ENCODE measurements around the gene NEURL1B.

The NEURL1B gene

GRCh38 chr5:172610643-172611042 lies 30.4 kb upstream of the NEURL1B start:
- DNase-seq (ENCODE audit: low read depth, low spot score): no peak

DNA sequence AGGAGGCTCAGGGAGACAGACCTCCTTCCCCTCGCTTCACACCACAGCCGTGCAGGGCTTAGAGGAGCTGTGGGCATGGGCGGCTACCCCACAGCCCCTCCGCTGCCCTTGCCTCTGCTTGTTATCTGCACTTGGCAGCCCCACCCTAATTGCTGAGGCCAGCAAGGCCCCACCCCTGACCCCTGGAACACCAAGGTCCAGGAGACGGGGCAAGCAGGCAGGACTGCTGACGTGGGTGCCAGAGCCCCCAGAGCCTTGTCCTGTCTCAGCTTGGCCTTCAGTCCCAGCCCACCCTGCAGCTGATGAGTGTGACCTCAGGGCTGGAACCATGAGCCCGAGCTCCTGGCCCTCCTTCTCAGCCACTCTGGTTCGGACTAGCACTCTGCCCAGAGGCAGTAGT lies 29.1 kb upstream of the NEURL1B start:
- no peak for DNase-seq (ENCODE audit: low read depth, low spot score)

GRCh38 chr5:172612771-172613170 lies 28.3 kb upstream of the NEURL1B start:
- DNase-seq (ENCODE audit: low read depth, low spot score): no peak

DNA sequence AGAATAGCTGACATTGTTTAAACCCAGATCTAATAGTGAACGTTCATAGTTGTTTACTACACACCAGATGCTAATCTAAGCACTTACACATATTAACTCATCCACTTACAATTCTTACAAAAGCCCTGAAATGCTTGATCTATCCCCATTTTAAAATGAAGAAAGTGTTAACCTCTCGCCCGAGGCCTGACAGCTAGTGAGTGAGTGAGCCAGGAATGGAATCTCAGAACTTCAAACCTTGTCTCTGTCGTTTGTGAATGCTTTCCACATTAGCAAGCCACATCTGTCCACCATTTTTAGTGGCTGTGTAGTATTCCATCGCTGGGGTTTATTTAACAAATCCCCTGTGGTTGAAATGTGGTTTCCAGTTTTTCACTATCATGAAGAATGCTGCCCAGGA lies 24.9 kb upstream of the NEURL1B start:
- DNase-seq (ENCODE audit: low read depth, low spot score): no peak

- DNase-seq (ENCODE audit: low read depth, low spot score): peak; percentile 76
Measured at GRCh38 chr5:172616730-172617129, 24.3 kb upstream of the NEURL1B start.

- DNase-seq (ENCODE audit: low read depth, low spot score): no peak
Measured at GRCh38 chr5:172617817-172618216, 23.2 kb upstream of the NEURL1B start.

- no peak for DNase-seq (ENCODE audit: low read depth, low spot score)
Measured at GRCh38 chr5:172618574-172619365, 22.3 kb upstream of the NEURL1B start.

DNA sequence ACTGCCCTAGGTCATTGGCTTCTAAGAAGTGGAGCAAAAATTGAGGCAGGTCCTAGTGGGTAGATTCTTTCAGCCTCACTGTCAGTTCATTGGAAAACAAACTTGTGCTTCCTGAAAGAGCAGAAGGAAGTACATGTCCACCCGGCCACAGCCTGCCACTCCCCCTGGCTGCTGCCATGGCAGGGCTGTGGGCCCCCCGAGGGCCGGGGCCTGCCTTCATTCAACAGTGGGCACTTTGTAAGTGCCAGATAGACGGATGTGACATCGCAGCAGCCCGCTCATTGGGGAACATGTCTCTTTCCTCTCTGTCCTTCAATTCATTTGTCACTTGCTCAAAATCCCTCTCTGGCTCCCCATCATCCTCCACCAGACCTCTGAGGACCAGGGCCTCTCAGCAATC lies 20.6 kb upstream of the NEURL1B start:
- no peak for DNase-seq (ENCODE audit: low read depth, low spot score)

DNA sequence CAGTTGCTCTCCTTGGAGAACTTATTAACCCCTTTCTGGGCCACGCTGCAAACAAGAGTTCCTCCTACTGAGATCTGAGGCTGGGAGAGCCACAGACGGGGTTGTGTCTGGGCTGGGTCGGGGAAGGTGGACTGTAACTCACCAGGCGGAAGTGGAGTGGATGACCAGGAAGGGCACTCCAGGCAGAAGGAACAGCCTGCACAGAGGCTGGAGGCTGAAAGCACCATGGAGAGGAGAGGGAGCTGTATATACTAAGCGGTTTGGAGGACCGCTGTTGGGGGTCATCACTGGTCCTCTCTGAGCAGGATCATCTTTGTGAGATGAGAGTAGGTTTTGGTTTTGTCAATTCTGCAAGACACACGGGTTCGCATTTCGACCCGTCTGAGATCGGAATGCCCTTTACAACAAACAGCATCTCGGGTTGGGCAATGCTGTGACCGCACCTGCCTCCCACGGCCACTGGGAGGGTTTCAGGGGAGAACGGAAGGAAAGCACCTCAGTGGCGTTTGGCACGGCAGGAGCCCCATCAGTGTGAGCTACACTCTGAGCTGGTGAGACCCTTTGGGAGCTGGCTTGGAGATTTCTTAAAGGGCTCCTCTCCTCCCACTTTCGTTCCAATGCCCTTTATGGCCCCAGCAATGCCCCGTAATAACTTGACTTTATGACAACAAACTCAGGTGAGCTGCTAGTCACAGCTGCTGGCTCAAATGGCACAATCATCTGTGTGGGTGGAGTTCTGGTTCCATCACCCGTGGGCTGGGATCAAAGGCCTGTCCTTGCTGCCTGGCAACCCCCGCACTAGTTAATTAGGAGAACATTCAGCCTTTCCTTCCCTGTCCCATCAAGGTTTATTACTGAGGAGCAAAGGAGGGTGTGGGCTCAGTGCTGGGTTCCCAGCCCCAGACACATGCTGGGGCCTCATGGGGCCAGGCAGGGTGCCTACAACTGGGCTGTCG lies 18.7 kb upstream of the NEURL1B start:
- DNase-seq (ENCODE audit: low read depth, low spot score): no peak

- no peak for DNase-seq (ENCODE audit: low read depth, low spot score)
Measured at GRCh38 chr5:172623313-172623980, 17.6 kb upstream of the NEURL1B start.

- no peak for DNase-seq (ENCODE audit: low read depth, low spot score)
Measured at GRCh38 chr5:172624083-172624995, 16.7 kb upstream of the NEURL1B start.

GRCh38 chr5:172624996-172625964 lies 15.8 kb upstream of the NEURL1B start:
- DNase-seq (ENCODE audit: low read depth, low spot score): no peak

DNA sequence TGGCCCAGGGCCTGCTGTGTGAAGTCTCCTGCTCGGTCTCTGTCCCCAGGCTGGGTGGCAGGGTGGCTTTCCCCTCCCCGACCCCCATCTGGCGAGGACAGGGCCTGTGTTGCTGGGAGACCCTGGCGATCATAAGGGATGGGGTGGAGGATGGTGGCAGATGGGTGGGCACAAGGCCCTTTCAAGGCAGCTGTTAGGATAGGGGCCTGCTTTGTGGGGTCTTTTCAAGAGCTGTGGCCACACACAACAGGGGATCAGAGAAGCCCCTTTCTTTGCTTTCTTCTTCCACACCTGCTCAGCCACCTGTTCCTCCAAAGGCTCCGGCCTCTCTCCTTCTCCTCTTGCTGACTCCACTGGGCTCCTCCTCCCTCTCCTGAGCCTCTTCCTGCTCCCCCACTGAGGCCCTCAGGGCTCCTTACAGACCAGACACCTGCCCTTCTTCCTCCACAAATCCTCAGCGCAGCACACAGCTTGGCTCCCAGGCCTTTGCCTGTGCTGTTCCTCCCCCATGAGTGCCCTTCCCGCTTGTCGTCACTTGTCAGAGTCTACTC lies 15.0 kb upstream of the NEURL1B start:
- peak; percentile 78 for DNase-seq (ENCODE audit: low read depth, low spot score)

- no peak for DNase-seq (ENCODE audit: low read depth, low spot score)
Measured at GRCh38 chr5:172630082-172630481, 11.0 kb upstream of the NEURL1B start.

DNA sequence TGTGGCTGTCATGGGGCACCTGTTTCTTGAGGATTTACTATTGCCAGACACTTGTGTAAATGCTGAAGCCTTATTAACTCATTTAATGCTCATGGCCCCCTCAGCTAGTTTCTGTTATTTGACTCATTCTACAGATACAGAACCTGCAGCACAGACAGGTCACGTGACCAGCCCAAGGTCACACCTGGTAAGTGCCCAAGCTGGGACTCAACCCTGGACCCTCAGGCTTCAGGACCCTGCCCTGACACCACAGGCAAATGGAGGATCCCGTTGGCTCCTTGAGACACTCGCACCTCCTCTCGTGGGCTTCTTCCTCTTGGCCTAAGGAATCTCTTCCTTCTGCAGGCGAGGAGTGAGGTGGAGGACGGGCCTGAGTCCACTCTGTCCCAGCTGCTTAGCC lies 10.6 kb upstream of the NEURL1B start:
- no peak for DNase-seq (ENCODE audit: low read depth, low spot score)

GRCh38 chr5:172630986-172631385 lies 10.1 kb upstream of the NEURL1B start:
- no peak for DNase-seq (ENCODE audit: low read depth, low spot score)

DNA sequence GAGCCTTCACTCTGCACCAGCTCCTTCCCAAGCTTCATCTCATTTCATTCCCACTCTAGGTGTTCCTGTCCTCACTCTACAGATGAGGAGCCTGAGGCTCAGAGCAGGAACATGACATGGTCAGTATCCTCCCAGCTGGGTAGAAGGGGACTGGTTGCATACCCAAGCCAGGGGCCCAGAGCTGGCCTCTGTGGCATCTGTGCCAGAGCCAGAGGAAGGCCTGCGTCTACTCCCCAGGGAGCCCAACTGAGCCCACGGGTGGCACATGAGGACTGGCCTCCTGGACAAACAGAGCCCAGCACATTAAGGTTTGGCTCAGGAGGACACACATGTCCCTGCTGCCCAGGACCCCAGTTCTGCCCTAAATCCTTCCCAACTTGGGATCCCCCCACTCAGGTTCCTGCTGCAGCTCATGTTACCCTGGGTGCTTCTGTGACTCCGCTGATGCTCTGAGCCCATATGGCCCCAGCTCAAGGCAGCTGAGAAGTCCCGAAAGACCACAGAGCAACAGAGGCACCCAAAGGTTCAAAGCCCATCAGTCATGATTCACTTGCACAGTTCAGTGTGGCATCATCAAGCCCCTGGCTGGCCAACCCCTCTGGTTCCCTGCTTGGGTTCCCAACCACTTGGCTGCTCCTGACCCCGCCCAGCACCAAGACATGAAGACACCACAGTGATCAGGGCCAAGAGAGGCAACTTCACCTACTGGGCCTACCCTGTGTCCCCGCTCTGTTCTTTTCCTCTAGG lies 8.5 kb upstream of the NEURL1B start:
- DNase-seq (ENCODE audit: low read depth, low spot score): no peak

GRCh38 chr5:172633403-172633970 lies 7.6 kb upstream of the NEURL1B start:
- DNase-seq (ENCODE audit: low read depth, low spot score): no peak
